ENCODE data around the gene TMEM143. TPM values are rescaled to one million over a fixed set of nuclear protein-coding genes. Genes with fewer than 3 reads are reported as not detected.

The TMEM143 gene
- 6.8 and 8.4 TPM in 2 replicates for total RNA-seq
- long read RNA-seq, partial matches to known transcripts, result 0 of 1 reads
- long read RNA-seq, other reads (novel, unspliced or antisense), result 0 of 1 reads

GRCh38 chr19:48363810-48364597, at the start of gene TMEM143, which contains the start of gene SYNGR4:
Gene TMEM143, minus strand, starts transcription at chr19:48363940. Its CDS starts 20 bp downstream, at chr19:48363920.
Gene SYNGR4, plus strand, starts transcription at chr19:48364367. Its CDS starts 1,476 bp downstream, at chr19:48365843.
- TF ChIP-seq CTCF (conservative IDR thresholded peaks at IDR 0.05), result no peak
- Mint-ChIP-seq H3K4me1 (peaks cover 12% of the 10 kb centered on the region), H3K27me3 (ENCODE audit: low read depth) (peaks cover 3% of the 10 kb centered on the region)

GRCh38 chr19:48405850-48406249, 42.1 kb upstream of the TMEM143 start:
- Mint-ChIP-seq H3K4me3 (no peak overlapping the region), H3K27ac (ENCODE audit: unreplicated experiment) (no peak overlapping the region)

More at GRCh38 chr19:48363810-48364597, at the start of gene TMEM143, which contains the start of gene SYNGR4:
- Mint-ChIP-seq H3K36me3 (ENCODE audit: low read depth) (no peaks in the 10 kb centered on the region), H3K4me3 (peak within 1 kb of the TSS; percentile 88), H3K27ac (ENCODE audit: unreplicated experiment) (peak within 1 kb of the TSS; percentile 94), H3K9me3 (peaks cover 2% of the 10 kb centered on the region)
- peak; percentile 95 for DNase-seq (ENCODE audit: low read depth, low spot score)

GRCh38 chr19:48405010-48405659, 41.4 kb upstream of the TMEM143 start:
- TF ChIP-seq CTCF (conservative IDR thresholded peaks at IDR 0.05), result no peak
- Mint-ChIP-seq H3K4me1 (peaks cover 26% of the 10 kb centered on the region), H3K36me3 (ENCODE audit: low read depth) (no peaks in the 10 kb centered on the region), H3K27ac (ENCODE audit: unreplicated experiment) (no peak overlapping the region), H3K4me3 (no peak overlapping the region), H3K27me3 (ENCODE audit: low read depth) (peaks cover 24% of the 10 kb centered on the region), H3K9me3 (no peaks in the 10 kb centered on the region)
- no peak for DNase-seq (ENCODE audit: low read depth, low spot score)

More at GRCh38 chr19:48405850-48406249, 42.1 kb upstream of the TMEM143 start:
- no peaks in the 10 kb centered on the region for H3K36me3 Mint-ChIP-seq (ENCODE audit: low read depth)
- DNase-seq (ENCODE audit: low read depth, low spot score), result no peak
- no peaks in the 10 kb centered on the region for H3K9me3 Mint-ChIP-seq
- peaks cover 21% of the 10 kb centered on the region for H3K4me1 Mint-ChIP-seq
- no peak for TF ChIP-seq CTCF (conservative IDR thresholded peaks at IDR 0.05)
- peaks cover 24% of the 10 kb centered on the region for H3K27me3 Mint-ChIP-seq (ENCODE audit: low read depth)

- TF ChIP-seq CTCF (conservative IDR thresholded peaks at IDR 0.05), result no peak
- Mint-ChIP-seq H3K27ac (ENCODE audit: unreplicated experiment) (peak overlapping the region; percentile 21), H3K9me3 (no peaks in the 10 kb centered on the region), H3K4me3 (peak overlapping the region; percentile 17), H3K4me1 (peaks cover 37% of the 10 kb centered on the region), H3K36me3 (ENCODE audit: low read depth) (no peaks in the 10 kb centered on the region), H3K27me3 (ENCODE audit: low read depth) (peaks cover 31% of the 10 kb centered on the region)
- no peak for DNase-seq (ENCODE audit: low read depth, low spot score)
Measured at GRCh38 chr19:48403606-48404005, 39.9 kb upstream of the TMEM143 start.

GRCh38 chr19:48401287-48401686, 37.5 kb upstream of the TMEM143 start:
- H3K27me3 Mint-ChIP-seq (ENCODE audit: low read depth), result peaks cover 42% of the 10 kb centered on the region

More at GRCh38 chr19:48401287-48401686, 37.5 kb upstream of the TMEM143 start:
- Mint-ChIP-seq H3K4me1 (peaks cover 41% of the 10 kb centered on the region), H3K9me3 (no peaks in the 10 kb centered on the region), H3K27ac (ENCODE audit: unreplicated experiment) (no peak overlapping the region), H3K4me3 (no peak overlapping the region), H3K36me3 (ENCODE audit: low read depth) (peaks cover 3% of the 10 kb centered on the region)
- no peak for TF ChIP-seq CTCF (conservative IDR thresholded peaks at IDR 0.05)
- no peak for DNase-seq (ENCODE audit: low read depth, low spot score)
